Measurements from ENCODE around the gene IFT52. TPM values are rescaled to one million over a fixed set of nuclear protein-coding genes. Genes with fewer than 3 reads are reported as not detected.

IFT52 gene
- total RNA-seq, 2 experiments from 2014 or later = 15.8 to 16.9 TPM

- Mint-ChIP-seq H3K27me3 (ENCODE audit: low read depth) (peaks cover 5% of the 10 kb centered on the region), H3K9me3 (ENCODE audit: insufficient read depth) (no peaks in the 10 kb centered on the region), H3K27ac (no peak within 1 kb of the TSS), H3K36me3 (ENCODE audit: low read depth) (no peaks in the 10 kb centered on the region), H3K4me3 (no peak within 1 kb of the TSS), H3K4me1 (ENCODE audit: low read depth) (no peaks in the 10 kb centered on the region)
- ChIA-PET POLR2A (no interaction called here), CTCF (interaction anchor here (1.0 to 1.1 kb wide), 2 partner anchors 9 to 20 kb away, joined by 3 to 7 read pairs; no protein-coding TSS in a partner anchor)
- no peak for DNase-seq
- ATAC-seq = no peak
Measured at GRCh38 chr20:43558412-43559146, 32.2 kb upstream of the IFT52 start, which contains the start of gene SGK2. Gene SGK2 (plus strand): TSS chr20:43559027. CDS start chr20:43566496, 7,469 bp downstream.

GRCh38 chr20:43559147-43559987 is 31.4 kb upstream of the IFT52 start:
- no peak for ATAC-seq

GRCh38 chr20:43560974-43561373 is 29.8 kb upstream of the IFT52 start:
- POLR2A ChIA-PET = no interaction called here
- H3K27me3 Mint-ChIP-seq (ENCODE audit: low read depth) = peaks cover 2% of the 10 kb centered on the region
- H3K9me3 Mint-ChIP-seq (ENCODE audit: insufficient read depth) = no peaks in the 10 kb centered on the region
- no peaks in the 10 kb centered on the region for H3K4me1 Mint-ChIP-seq (ENCODE audit: low read depth)
- no peaks in the 10 kb centered on the region for H3K36me3 Mint-ChIP-seq (ENCODE audit: low read depth)
- H3K27ac Mint-ChIP-seq = no peak overlapping the region
- DNase-seq (no peak), ATAC-seq (no peak)
- H3K4me3 Mint-ChIP-seq = no peak overlapping the region
- CTCF ChIA-PET = no interaction called here

More at GRCh38 chr20:43559147-43559987, 31.4 kb upstream of the IFT52 start:
- Mint-ChIP-seq H3K4me1 (ENCODE audit: low read depth) (no peaks in the 10 kb centered on the region), H3K9me3 (ENCODE audit: insufficient read depth) (no peaks in the 10 kb centered on the region), H3K36me3 (ENCODE audit: low read depth) (no peaks in the 10 kb centered on the region), H3K27ac (no peak overlapping the region), H3K27me3 (ENCODE audit: low read depth) (peaks cover 4% of the 10 kb centered on the region), H3K4me3 (no peak overlapping the region)
- ChIA-PET CTCF (interaction anchor here (1.0 to 1.1 kb wide), 2 partner anchors 8 to 21 kb away, joined by 3 to 7 read pairs; no protein-coding TSS in a partner anchor), POLR2A (no interaction called here)
- no peak for DNase-seq

DNA sequence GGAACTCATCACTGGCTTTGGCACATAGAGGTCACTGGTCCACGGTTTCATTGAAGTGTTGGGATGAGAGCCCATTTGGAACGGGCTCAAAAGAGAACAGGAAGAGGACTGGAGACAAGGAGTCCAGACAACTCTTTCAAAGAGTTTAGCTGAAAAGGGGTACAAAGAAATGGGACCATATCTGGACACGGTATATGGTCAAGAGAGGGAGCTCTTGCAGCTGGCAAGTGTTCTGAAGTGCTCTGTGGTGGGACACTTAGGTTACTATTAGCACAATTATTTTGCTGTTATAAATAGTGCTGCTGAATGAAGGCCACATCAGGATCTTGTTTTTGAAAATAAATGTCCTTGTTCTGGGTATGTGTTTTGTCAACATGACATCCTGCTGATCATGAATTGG is 27.3 kb upstream of the IFT52 start:
- Mint-ChIP-seq H3K36me3 (ENCODE audit: low read depth) (no peaks in the 10 kb centered on the region), H3K27me3 (ENCODE audit: low read depth) (peaks cover 2% of the 10 kb centered on the region), H3K9me3 (ENCODE audit: insufficient read depth) (no peaks in the 10 kb centered on the region), H3K27ac (no peak overlapping the region), H3K4me3 (no peak overlapping the region), H3K4me1 (ENCODE audit: low read depth) (no peaks in the 10 kb centered on the region)
- ChIA-PET POLR2A (no interaction called here), CTCF (no interaction called here)
- DNase-seq (no peak), ATAC-seq (no peak)

- no peak for DNase-seq
- peaks cover 2% of the 10 kb centered on the region for H3K27me3 Mint-ChIP-seq (ENCODE audit: low read depth)
- H3K27ac Mint-ChIP-seq = no peak overlapping the region
- no peak overlapping the region for H3K4me3 Mint-ChIP-seq
- ChIA-PET CTCF (no interaction called here), POLR2A (no interaction called here)
- no peaks in the 10 kb centered on the region for H3K4me1 Mint-ChIP-seq (ENCODE audit: low read depth)
- no peaks in the 10 kb centered on the region for H3K36me3 Mint-ChIP-seq (ENCODE audit: low read depth)
- H3K9me3 Mint-ChIP-seq (ENCODE audit: insufficient read depth) = no peaks in the 10 kb centered on the region
- ATAC-seq = no peak
Measured at GRCh38 chr20:43563991-43564390, 26.7 kb upstream of the IFT52 start.

DNA sequence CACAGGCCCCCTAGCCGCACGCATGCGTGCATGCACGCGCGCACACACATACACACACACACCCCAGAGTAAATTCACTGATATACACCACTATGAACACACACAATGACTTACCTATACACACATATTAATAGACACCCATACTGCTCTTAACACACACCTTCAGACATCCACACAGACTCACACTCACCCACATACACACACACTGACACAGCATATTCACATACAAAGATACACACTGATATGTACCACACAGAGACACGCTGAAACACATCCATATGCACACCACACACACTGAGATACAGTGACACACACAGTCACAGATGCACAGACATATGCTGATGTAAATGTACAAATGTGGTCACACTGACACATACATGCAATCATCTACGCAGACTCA is 26.3 kb upstream of the IFT52 start:
- no peaks in the 10 kb centered on the region for H3K4me1 Mint-ChIP-seq (ENCODE audit: low read depth)
- CTCF ChIA-PET = no interaction called here
- POLR2A ChIA-PET = no interaction called here
- no peaks in the 10 kb centered on the region for H3K9me3 Mint-ChIP-seq (ENCODE audit: insufficient read depth)
- ATAC-seq (no peak), DNase-seq (no peak)
- peaks cover 2% of the 10 kb centered on the region for H3K27me3 Mint-ChIP-seq (ENCODE audit: low read depth)
- no peak overlapping the region for H3K4me3 Mint-ChIP-seq
- H3K36me3 Mint-ChIP-seq (ENCODE audit: low read depth) = no peaks in the 10 kb centered on the region
- no peak overlapping the region for H3K27ac Mint-ChIP-seq

DNA sequence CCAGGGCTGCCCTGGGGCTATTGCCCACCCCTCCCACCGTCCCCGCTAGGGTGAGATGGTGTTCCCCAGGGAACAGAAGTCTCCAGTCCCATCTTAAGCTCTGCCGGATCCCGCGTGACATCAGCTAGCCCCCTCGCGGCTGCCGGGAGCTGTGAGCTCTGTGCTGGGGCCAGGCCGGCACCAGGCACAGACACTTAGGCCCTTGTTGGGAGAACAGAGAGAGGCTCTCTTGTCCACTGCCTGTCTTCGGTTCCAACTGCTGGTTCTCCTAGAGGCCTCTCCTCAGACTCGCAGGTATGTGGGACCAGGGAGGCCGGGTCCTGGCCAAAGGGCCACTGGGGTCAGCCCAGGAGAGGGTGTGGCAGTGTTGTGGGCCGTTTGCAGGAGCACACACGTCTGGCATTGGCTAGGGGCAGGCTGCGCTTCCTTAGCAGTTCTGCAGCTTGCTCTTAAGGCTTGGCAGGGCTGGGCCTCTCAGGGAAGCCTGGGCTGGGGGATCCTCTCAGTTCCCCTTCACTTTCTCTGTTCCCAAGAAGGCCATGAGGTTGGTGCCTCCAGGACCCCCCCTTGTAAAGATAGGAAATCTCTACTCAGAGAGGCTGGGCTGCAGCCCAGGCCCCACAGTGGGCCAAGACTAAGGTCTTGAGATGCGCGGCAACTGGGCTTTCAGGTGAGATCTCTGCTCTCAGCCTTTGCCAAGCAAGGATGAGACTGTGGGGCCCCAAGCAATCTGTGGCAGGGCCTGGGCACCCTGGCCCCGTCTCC is 25.6 kb upstream of the IFT52 start:
- Mint-ChIP-seq H3K4me1 (ENCODE audit: low read depth) (no peaks in the 10 kb centered on the region), H3K9me3 (ENCODE audit: insufficient read depth) (no peaks in the 10 kb centered on the region), H3K36me3 (ENCODE audit: low read depth) (no peaks in the 10 kb centered on the region), H3K27ac (no peak overlapping the region), H3K27me3 (ENCODE audit: low read depth) (peaks cover 2% of the 10 kb centered on the region), H3K4me3 (no peak overlapping the region)
- no peak for ATAC-seq
- no peak for DNase-seq
- CTCF ChIA-PET = no interaction called here
- POLR2A ChIA-PET = no interaction called here

GRCh38 chr20:43565758-43566104 is 25.0 kb upstream of the IFT52 start:
- no peak for ATAC-seq
- DNase-seq = no peak
- peaks cover 2% of the 10 kb centered on the region for H3K27me3 Mint-ChIP-seq (ENCODE audit: low read depth)
- H3K36me3 Mint-ChIP-seq (ENCODE audit: low read depth) = no peaks in the 10 kb centered on the region
- ChIA-PET CTCF (no interaction called here), POLR2A (no interaction called here)
- no peak overlapping the region for H3K4me3 Mint-ChIP-seq
- H3K9me3 Mint-ChIP-seq (ENCODE audit: insufficient read depth) = no peaks in the 10 kb centered on the region
- no peak overlapping the region for H3K27ac Mint-ChIP-seq
- H3K4me1 Mint-ChIP-seq (ENCODE audit: low read depth) = no peaks in the 10 kb centered on the region

- no peaks in the 10 kb centered on the region for H3K9me3 Mint-ChIP-seq (ENCODE audit: insufficient read depth)
- DNase-seq (no peak), ATAC-seq (no peak)
- POLR2A ChIA-PET = no interaction called here
- no peaks in the 10 kb centered on the region for H3K36me3 Mint-ChIP-seq (ENCODE audit: low read depth)
- H3K4me3 Mint-ChIP-seq = no peak overlapping the region
- H3K27me3 Mint-ChIP-seq (ENCODE audit: low read depth) = no peaks in the 10 kb centered on the region
- no peak overlapping the region for H3K27ac Mint-ChIP-seq
- CTCF ChIA-PET = interaction anchor here (1.0 kb wide), 1 partner anchor 8 kb away, joined by 3 read pairs; the partner anchor contains the start of gene SGK2
- no peaks in the 10 kb centered on the region for H3K4me1 Mint-ChIP-seq (ENCODE audit: low read depth)
Measured at GRCh38 chr20:43567477-43567876, 23.3 kb upstream of the IFT52 start.

DNA sequence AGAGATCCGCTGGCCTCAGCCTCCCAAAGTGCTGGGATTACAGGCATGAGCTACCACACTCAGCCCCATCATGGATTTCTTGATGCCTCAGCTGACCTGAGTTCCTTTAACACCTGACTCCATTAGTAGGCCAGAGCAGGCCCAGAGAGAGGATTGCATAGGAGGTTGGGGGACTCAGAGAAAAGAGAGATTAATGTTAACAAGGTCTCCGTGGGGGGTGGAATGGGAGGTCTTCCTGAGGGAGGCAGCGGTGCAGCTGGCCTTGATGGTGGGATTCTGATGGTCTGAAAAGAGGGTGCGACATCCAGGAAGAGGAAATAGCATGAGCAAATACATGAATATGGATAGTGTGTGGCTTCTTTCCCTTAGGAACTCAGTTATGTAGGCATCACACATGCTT is 22.0 kb upstream of the IFT52 start:
- H3K27me3 Mint-ChIP-seq (ENCODE audit: low read depth) = no peaks in the 10 kb centered on the region
- H3K27ac Mint-ChIP-seq = no peak overlapping the region
- H3K4me1 Mint-ChIP-seq (ENCODE audit: low read depth) = no peaks in the 10 kb centered on the region
- DNase-seq (no peak), ATAC-seq (no peak)
- H3K9me3 Mint-ChIP-seq (ENCODE audit: insufficient read depth) = no peaks in the 10 kb centered on the region
- no peak overlapping the region for H3K4me3 Mint-ChIP-seq
- CTCF ChIA-PET = no interaction called here
- H3K36me3 Mint-ChIP-seq (ENCODE audit: low read depth) = no peaks in the 10 kb centered on the region
- POLR2A ChIA-PET = no interaction called here

GRCh38 chr20:43569282-43569681 is 21.5 kb upstream of the IFT52 start:
- ChIA-PET POLR2A (interaction anchor here (1.2 kb wide), 1 partner anchor 104 kb away, joined by 4 read pairs; no protein-coding TSS in a partner anchor), CTCF (no interaction called here)
- no peaks in the 10 kb centered on the region for H3K36me3 Mint-ChIP-seq (ENCODE audit: low read depth)
- no peaks in the 10 kb centered on the region for H3K9me3 Mint-ChIP-seq (ENCODE audit: insufficient read depth)
- ATAC-seq = no peak
- H3K4me1 Mint-ChIP-seq (ENCODE audit: low read depth) = no peaks in the 10 kb centered on the region
- no peak for DNase-seq
- no peaks in the 10 kb centered on the region for H3K27me3 Mint-ChIP-seq (ENCODE audit: low read depth)
- no peak overlapping the region for H3K27ac Mint-ChIP-seq
- H3K4me3 Mint-ChIP-seq = no peak overlapping the region

GRCh38 chr20:43570496-43570895 is 20.2 kb upstream of the IFT52 start:
- DNase-seq (no peak), ATAC-seq (no peak)
- no peaks in the 10 kb centered on the region for H3K36me3 Mint-ChIP-seq (ENCODE audit: low read depth)
- no peak overlapping the region for H3K4me3 Mint-ChIP-seq
- no peaks in the 10 kb centered on the region for H3K9me3 Mint-ChIP-seq (ENCODE audit: insufficient read depth)
- ChIA-PET CTCF (no interaction called here), POLR2A (interaction anchor here (1.2 kb wide), 1 partner anchor 105 kb away, joined by 4 read pairs; no protein-coding TSS in a partner anchor)
- no peaks in the 10 kb centered on the region for H3K27me3 Mint-ChIP-seq (ENCODE audit: low read depth)
- no peaks in the 10 kb centered on the region for H3K4me1 Mint-ChIP-seq (ENCODE audit: low read depth)
- H3K27ac Mint-ChIP-seq = no peak overlapping the region
